Measurements from ENCODE around the gene DPH3. TPM values are rescaled to one million over a fixed set of nuclear protein-coding genes. Genes with fewer than 3 reads are reported as not detected.
A peak's percentile ranks its signal among the peaks of the same experiment; 100 is the strongest.

Gene DPH3
- total and polyA plus RNA-seq, 10 of the 15 experiments (the other 5 are each of a cell fraction or from before 2014, with no cell fraction given), result 10.8 to 71.8 (median 23.4) TPM

- TF ChIP-seq SKIL (IDR thresholded peaks at IDR 0.05; ENCODE audit: low read depth, poor library complexity, severe bottlenecking) (peak; percentile 23), BACH1 (IDR thresholded peaks at IDR 0.05; ENCODE audit: borderline replicate concordance) (no peak), ELK1 (IDR thresholded peaks at IDR 0.05; ENCODE audit: low read depth, low read length) (peak; percentile 96), HDGF (IDR thresholded peaks at IDR 0.05) (peak; percentile 69; the same call in 1 of the 2 replicates), POU2F2 (IDR thresholded peaks at IDR 0.05; ENCODE audit: borderline replicate concordance, low read depth, low read length) (peak; percentile 51; the same call in 1 of the 3 replicates), ATF7 (IDR thresholded peaks at IDR 0.05; ENCODE audit: low read depth) (peak; percentile 90), CREM (IDR thresholded peaks at IDR 0.05; ENCODE audit: low read depth) (peak; percentile 100), RELB (IDR thresholded peaks at IDR 0.05; ENCODE audit: low read depth) (peak; percentile 88), RUNX3 (IDR thresholded peaks at IDR 0.05; ENCODE audit: low read length) (peak; percentile 60), CBX5 (IDR thresholded peaks at IDR 0.05; ENCODE audit: low read depth) (no peak), ATF2 (IDR thresholded peaks at IDR 0.05; ENCODE audit: low read length) (no peak), PKNOX1 (IDR thresholded peaks at IDR 0.05) (peak; percentile 85), CUX1 (IDR thresholded peaks at IDR 0.05; ENCODE audit: insufficient replicate concordance, low read depth, low read length) (no peak)
These were observed at the start of gene DPH3, which contains the start of gene OXNAD1 (continued) for GRCh38 chr3:16264708-16265454.

Data from GM12878 (cell line).